Kidney epithelial cell (primary cell): ENCODE results near the gene RPS29. TPM values are rescaled to one million over a fixed set of nuclear protein-coding genes. Genes with fewer than 3 reads are reported as not detected.
A peak's percentile ranks its signal among the peaks of the same experiment; 100 is the strongest.

ENCODE experiments used
- DNase-seq: peaks from one replicate; pipeline ENCODE4 v3.0.0-alpha.2; 2010; ENCODE audit warnings: low read depth
- H3K27me3 ChIP-seq: 2 replicates; pipeline ENCODE4 v1.6.0; 2011; ENCODE audit warnings: low read length; ENCODE audit not compliant: control insufficient read depth, insufficient read depth
- H3K36me3 ChIP-seq: 2 replicates; pipeline ENCODE4 v1.5.1; 2011; ENCODE audit warnings: low read length; ENCODE audit not compliant: control insufficient read depth, insufficient read depth
- H3K4me3 ChIP-seq: 2 replicates; pipeline ENCODE4 v1.5.1; 2011; ENCODE audit warnings: low read depth, mild to moderate bottlenecking, control low read depth, low read length
- CTCF ChIP-seq: IDR thresholded peaks from 2 replicates; pipeline ENCODE4 v1.5.1; 2011; ENCODE audit warnings: mild to moderate bottlenecking, moderate library complexity, low read length, control low read depth, inconsistent platforms; ENCODE audit not compliant: insufficient read depth, poor library complexity, severe bottlenecking
- total RNA-seq: library from RNA; depleted of rRNA; stranded (reverse); fragments of >200 nt; gene quantifications from 2 replicates; pipeline ENCODE4 v1.2.3, GENCODE V29; 2015

Gene RPS29
- total RNA-seq, 1 donor from 2014 or later = 11,881 TPM

GRCh38 chr14:49553106-49553505, 33.1 kb downstream of the RPS29 start:
- no peaks in the 10 kb centered on the region for H3K27me3 ChIP-seq
- no peak for DNase-seq
- no peak for TF ChIP-seq CTCF
- no peak overlapping the region for H3K4me3 ChIP-seq
- no peaks in the 10 kb centered on the region for H3K36me3 ChIP-seq

DNA sequence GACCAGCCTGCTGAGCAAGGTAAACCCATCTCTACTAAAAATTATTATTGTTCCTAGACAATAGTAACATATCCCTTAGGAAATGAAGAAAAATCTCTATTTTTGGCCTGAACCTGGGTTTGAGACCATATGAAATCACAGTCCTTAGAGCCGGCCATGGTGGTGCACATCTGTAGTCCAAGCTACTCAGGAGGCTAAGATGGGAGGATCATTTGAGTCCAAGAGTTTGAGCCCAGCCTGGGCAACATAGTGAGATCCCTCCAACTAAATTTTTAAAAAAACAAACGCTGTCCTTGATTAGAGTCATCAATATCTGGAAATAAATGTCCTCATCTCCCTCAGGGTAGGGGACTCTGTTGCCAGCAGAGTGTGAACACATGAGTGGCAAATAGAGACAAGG, 34.6 kb downstream of the RPS29 start:
- H3K4me3 ChIP-seq = no peak overlapping the region
- DNase-seq = no peak
- no peaks in the 10 kb centered on the region for H3K36me3 ChIP-seq
- H3K27me3 ChIP-seq = no peaks in the 10 kb centered on the region
- no peak for TF ChIP-seq CTCF

DNA sequence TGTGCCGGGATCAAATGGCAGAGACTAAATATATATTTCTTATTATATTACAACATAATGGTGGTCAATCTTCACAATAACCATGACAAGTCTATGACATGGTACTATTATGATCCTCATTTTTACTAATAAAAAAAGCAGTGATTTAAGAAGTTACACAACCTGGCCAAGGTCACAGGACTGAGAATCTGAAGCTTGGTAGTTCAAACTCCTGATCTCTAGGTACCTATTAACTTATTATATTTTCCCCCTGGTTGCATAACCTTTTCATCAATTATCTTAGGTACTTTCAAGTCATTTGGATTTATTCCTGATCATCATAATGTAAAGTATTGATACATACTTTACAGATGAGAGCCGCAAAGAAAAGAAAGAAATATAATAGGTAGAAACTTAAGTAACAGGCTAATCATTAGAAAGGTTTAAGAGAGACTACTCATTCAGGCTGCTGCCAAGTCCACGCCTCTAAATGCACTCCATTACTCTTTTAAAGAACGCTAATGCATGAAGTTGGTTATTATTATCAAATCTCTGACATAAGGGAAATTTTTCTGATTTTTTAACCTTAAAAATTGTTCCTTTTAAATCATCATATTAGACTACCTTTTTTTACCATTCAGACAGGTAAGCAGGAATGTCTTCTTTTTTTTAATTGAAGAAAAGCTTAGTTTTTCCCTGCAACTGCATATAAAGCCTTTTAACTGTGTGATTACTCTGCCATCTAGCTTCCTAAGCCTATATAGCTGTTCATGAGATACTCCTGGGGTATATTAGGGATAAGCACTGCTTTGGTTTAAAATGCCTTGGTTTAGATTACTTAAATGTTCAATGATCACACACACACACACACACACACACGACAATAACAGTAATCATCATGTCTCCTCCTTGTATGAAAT, 35.6 kb downstream of the RPS29 start:
- no peak overlapping the region for H3K4me3 ChIP-seq
- peak; percentile 49 for TF ChIP-seq CTCF
- no peaks in the 10 kb centered on the region for H3K36me3 ChIP-seq
- H3K27me3 ChIP-seq = no peaks in the 10 kb centered on the region
- no peak for DNase-seq

- no peak for TF ChIP-seq CTCF
- peak; percentile 56 for DNase-seq
These were observed 36.3 kb downstream of the RPS29 start for GRCh38 chr14:49549881-49550280.

GRCh38 chr14:49549446-49549845, 36.7 kb downstream of the RPS29 start:
- no peak for DNase-seq
- TF ChIP-seq CTCF = no peak
- H3K27me3 ChIP-seq = no peaks in the 10 kb centered on the region
- no peaks in the 10 kb centered on the region for H3K36me3 ChIP-seq
- no peak overlapping the region for H3K4me3 ChIP-seq

More at GRCh38 chr14:49549881-49550280, 36.3 kb downstream of the RPS29 start:
- no peaks in the 10 kb centered on the region for H3K27me3 ChIP-seq
- no peak overlapping the region for H3K4me3 ChIP-seq
- no peaks in the 10 kb centered on the region for H3K36me3 ChIP-seq

- no peak for DNase-seq
- no peaks in the 10 kb centered on the region for H3K27me3 ChIP-seq
- H3K4me3 ChIP-seq = no peak overlapping the region
- H3K36me3 ChIP-seq = no peaks in the 10 kb centered on the region
- no peak for TF ChIP-seq CTCF
These were observed 39.4 kb downstream of the RPS29 start for GRCh38 chr14:49546766-49547165.
